GM20000 (cell line): ENCODE measurements around the gene TAF15.

Experiments
- DNase-seq: peaks from one replicate; pipeline ENCODE4 v3.0.0; 2012; ENCODE audit warnings: low spot score
- CTCF ChIP-seq: IDR thresholded peaks from 2 replicates; pipeline ENCODE4 v1.5.1; 2012; ENCODE audit warnings: mild to moderate bottlenecking, control low read depth; ENCODE audit errors: extremely low read depth, missing control alignments

Gene TAF15

GRCh38 chr17:35773679-35774425, 35.4 kb upstream of the TAF15 start:
- DNase-seq = no peak
- no peak for TF ChIP-seq CTCF

- TF ChIP-seq CTCF = no peak
- DNase-seq = no peak
Observed at GRCh38 chr17:35774499-35774898, 34.8 kb upstream of the TAF15 start.

GRCh38 chr17:35775039-35775438, 34.2 kb upstream of the TAF15 start:
- TF ChIP-seq CTCF = no peak
- no peak for DNase-seq

- no peak for DNase-seq
- TF ChIP-seq CTCF = no peak
Observed at GRCh38 chr17:35775583-35775982, 33.7 kb upstream of the TAF15 start.

GRCh38 chr17:35778641-35779196, 30.6 kb upstream of the TAF15 start:
- DNase-seq = no peak
- no peak for TF ChIP-seq CTCF

GRCh38 chr17:35780950-35781349, 28.3 kb upstream of the TAF15 start:
- no peak for TF ChIP-seq CTCF

GRCh38 chr17:35784895-35785294, 24.4 kb upstream of the TAF15 start:
- no peak for TF ChIP-seq CTCF

More at GRCh38 chr17:35780950-35781349, 28.3 kb upstream of the TAF15 start:
- DNase-seq = no peak

More at GRCh38 chr17:35784895-35785294, 24.4 kb upstream of the TAF15 start:
- DNase-seq = no peak
